GM21367 (cell line): ENCODE results near the gene ITGA1.

Source experiments
- ATAC-seq: cut with Tn5 transposase; IDR thresholded peaks from one replicate; pipeline ENCODE4 v1.9.1; 2021; ENCODE audit not compliant: unreplicated experiment

The ITGA1 gene

GRCh38 chr5:52771343-52772039 is 16.2 kb upstream of the ITGA1 start:
- peak; percentile 95 for ATAC-seq

GRCh38 chr5:52772668-52773067 is 15.0 kb upstream of the ITGA1 start:
- no peak for ATAC-seq

DNA sequence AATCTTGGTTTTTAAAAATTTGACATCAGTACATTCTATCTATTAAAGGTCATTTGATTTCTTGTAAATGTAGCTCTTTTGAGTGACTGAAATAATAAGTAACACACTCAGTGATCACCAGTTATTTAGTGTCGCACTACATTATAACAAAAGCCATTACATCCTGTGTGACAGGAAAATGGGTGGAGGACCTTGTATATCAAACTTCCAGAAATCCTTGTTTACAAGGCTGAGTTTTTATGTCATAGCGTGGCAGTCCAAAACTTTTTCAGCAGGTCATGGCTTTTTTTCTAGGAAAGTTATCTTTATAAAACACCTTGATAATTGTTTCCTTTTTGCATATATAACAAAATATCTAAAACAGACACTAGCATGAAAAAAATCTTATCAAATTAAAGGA is 14.4 kb upstream of the ITGA1 start:
- no peak for ATAC-seq

DNA sequence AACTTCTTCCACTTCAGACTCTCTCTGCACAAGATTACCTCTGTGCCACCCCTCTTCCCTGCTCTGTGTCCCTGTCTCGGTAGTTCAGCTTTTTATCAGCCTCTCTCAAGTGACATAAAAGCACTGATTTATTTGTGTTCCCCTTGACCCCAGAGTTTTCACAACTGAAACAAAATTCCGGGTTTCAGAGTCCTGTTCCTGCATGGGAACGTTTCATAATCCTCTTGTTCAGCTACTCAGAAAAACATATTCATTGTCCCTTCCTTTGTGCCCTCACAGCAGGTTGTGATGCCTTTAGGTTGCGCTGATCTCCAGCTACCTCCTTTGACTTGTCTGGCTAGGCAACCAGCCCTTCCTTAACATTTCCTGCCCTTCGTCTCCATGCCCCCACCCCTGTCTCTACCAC is 13.7 kb upstream of the ITGA1 start:
- no peak for ATAC-seq

DNA sequence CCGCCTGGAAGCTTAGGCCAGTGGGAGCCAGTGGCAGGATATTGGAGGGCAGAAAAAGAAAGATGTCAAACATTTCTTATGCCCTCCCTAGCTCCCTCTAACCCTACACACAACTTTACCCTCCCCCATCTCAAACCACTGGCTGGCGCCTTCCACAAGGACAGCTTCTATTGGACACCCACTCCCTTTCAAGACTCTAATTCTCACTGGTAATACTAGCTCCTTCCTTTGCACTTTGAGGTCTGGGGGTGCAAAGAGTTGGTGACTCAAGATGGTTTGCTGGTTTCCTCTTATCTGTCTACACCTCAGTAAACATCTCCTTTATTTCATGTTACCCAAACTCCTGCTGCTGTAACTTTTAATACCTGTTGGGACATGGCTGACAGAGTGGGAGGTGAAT is 11.6 kb upstream of the ITGA1 start:
- ATAC-seq = no peak

DNA sequence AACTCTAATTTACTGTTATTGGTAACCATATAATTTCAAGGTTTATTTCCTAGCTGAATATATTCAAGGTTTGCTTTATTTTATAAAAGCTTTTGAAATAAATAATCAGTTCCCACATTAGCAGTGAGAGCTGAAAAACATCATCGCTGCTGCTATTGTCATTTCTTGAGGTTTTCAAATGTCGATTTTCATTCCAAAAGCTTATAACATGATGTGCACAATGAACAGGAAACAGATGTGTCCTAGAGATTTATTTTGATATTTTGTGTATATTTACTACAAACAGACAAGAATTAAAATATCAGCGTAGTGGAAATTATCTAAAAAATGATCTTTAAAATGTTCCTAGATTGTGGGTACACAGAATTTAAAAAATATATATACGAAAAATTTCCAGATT is 10.5 kb upstream of the ITGA1 start:
- ATAC-seq = no peak

GRCh38 chr5:52778781-52779180 is 8.9 kb upstream of the ITGA1 start:
- no peak for ATAC-seq

DNA sequence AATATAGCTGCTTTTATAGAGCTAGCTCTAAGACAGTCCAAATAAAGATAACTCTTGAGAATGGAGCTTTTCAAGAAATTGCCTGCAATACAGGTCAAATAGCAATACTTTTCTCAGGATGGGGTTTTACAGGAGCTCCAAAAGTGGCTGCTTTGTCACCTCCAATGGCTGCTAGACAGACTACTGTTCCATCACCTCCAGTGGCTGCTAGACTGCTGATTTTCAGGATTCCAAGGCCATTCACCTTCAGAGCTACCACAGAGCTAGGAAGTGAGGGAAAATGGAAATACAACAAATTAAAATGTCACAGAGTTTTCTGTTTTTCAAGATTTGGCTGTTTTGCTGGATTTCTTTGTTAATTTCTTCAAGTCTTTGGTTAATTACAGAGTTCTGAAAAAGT is 8.5 kb upstream of the ITGA1 start:
- ATAC-seq = no peak

DNA sequence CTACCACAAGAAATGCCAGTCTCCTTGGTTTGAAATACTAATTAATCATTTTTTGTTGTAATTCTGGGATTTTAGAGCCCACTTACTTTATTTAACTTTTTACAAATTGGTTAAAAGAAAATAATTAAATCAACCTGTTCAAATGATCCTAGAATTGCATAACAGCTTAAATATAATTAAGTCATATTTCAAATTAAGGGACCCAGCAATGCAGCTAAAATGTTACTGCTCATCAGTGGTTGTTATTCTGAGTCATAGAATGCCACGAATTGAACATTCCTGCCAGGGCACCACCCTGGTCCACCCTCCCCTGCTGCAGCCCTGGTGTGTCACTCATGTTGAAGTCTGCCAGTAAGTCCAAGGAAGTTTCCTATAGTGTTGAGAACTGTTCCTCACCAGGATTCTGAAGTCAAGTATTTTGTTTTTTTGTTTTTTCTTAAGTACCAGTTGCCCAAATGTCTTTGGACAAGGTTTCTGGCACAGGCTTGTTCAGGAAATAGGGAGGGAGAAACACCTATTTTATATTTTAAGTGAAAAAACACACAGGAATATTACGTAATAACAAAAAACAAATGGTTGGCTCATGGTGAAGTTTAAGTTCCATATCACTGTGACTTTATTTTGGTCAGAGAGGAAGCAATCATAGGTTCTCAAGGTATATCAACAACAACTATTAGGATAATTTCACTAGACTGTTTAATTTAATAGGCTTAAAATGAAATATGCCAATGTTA is 4.3 kb upstream of the ITGA1 start:
- no peak for ATAC-seq

- ATAC-seq = no peak
These were observed 3.0 kb upstream of the ITGA1 start for GRCh38 chr5:52784737-52785136.

DNA sequence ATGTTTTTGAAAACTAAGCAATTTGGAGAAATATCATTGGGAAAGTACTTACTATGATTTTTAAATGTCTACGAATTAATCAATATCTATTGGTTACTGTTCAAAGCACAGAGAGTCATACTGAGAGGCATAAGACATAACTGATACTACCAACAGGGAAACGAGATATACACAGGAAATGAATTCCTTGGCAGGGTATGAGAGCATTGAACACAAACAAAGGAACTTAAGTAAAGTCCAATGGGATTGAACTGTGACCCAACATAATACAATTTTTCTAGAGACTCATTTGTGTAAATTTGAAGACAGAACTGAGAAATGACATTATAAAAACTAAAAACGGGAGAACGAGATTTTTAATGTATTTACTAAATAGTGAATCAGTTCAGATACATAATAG is 1.3 kb upstream of the ITGA1 start:
- no peak for ATAC-seq

- ATAC-seq = peak; percentile 33
These were observed 642 bp upstream of the ITGA1 start for GRCh38 chr5:52786949-52787599.

- ATAC-seq = no peak
These were observed 747 bp downstream of the ITGA1 start for GRCh38 chr5:52788505-52788821.

- ATAC-seq = no peak
These were observed 1.7 kb downstream of the ITGA1 start for GRCh38 chr5:52789378-52789777.

DNA sequence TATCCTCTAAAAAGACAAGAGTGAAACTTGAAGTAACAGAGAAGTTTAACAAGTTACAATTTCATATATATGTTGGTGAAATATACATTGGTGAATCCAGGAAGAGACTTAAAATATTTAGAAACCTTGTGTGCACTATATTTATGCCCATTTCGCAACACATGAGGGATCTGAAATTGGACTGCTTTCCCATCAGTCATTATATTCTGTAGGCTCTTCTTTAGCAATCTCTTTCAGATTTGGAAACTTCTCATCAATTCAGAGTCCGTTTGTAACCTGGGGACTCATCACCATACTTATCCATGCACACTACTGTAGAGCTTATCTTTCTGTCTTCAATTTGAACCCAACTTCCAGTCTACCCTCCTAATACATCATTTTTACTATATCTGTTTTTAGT is 2.1 kb downstream of the ITGA1 start:
- no peak for ATAC-seq

GRCh38 chr5:52791366-52791765 is 3.6 kb downstream of the ITGA1 start:
- no peak for ATAC-seq

DNA sequence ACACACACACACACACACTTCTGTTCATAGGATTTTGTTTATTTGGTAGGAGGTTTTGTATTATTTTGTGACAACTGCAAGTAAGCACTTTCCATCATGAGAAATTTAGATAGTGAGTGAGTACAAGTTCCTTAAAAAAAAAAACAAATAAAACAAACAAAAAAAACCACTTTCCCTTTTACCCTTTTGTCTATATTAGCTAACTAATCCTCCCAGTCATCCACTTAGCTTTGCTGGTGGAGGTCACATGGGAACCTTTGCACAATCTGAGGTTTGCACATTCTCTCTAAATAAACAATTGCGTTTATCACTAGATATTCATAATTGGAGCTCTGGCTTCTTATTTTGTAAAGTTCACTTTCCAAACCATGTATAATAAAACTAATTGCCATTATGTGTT is 6.8 kb downstream of the ITGA1 start:
- ATAC-seq = no peak

- no peak for ATAC-seq
These were observed 8.3 kb downstream of the ITGA1 start for GRCh38 chr5:52796031-52796430.

GRCh38 chr5:52796516-52797103 is 8.9 kb downstream of the ITGA1 start:
- no peak for ATAC-seq

GRCh38 chr5:52798938-52799337 is 11.2 kb downstream of the ITGA1 start:
- ATAC-seq = no peak

- peak; percentile 19 for ATAC-seq
These were observed 11.8 kb downstream of the ITGA1 start for GRCh38 chr5:52799358-52799982.

DNA sequence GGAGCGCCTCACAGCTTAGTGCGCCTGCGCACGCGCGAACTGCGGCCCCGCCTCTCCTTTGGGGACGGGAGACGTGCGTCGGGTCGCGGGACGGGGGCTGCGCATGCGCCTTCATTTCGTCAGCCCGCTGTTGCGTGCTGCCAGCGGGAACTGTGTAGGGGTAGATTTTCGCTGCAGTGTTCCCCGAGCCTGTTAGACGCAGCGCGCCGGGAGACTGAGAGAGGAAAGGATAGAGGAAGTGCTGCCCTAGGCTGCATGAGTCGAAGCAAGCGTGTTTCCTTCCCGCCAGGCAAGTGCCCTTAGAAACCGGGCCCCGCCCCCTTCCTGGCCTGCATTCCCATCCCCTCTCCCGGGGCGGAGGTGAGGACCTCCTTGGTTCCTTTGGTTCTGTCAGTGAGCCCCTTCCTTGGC is 12.3 kb downstream of the ITGA1 start:
- peak; percentile 84 for ATAC-seq
